RPMI8226 (cell line): ENCODE measurements around the gene ANKRD18B.
A peak's percentile ranks its signal among the peaks of the same experiment; 100 is the strongest.
"Not testable (repeated sequence)": the region's sequence is repeated elsewhere in the genome, so short reads cannot be mapped to it uniquely, and the experiment has no call there.

Experiments used
- DNase-seq: peaks from one replicate; pipeline ENCODE4 v3.0.0-alpha.2; 2015

Gene ANKRD18B

GRCh38 chr9:33535541-33535940 lies 11.5 kb downstream of the ANKRD18B start:
- no peak for DNase-seq

- DNase-seq: not testable (repeated sequence)
Measured at GRCh38 chr9:33543463-33543862, 19.4 kb downstream of the ANKRD18B start.

GRCh38 chr9:33545715-33546114 lies 21.7 kb downstream of the ANKRD18B start:
- DNase-seq: not testable (repeated sequence)

GRCh38 chr9:33548816-33549215 lies 24.8 kb downstream of the ANKRD18B start:
- DNase-seq: not testable (repeated sequence)

- DNase-seq: not testable (repeated sequence)
Measured at GRCh38 chr9:33549418-33549817, 25.4 kb downstream of the ANKRD18B start.

- not testable (repeated sequence) for DNase-seq
Measured at GRCh38 chr9:33551183-33551582, 27.1 kb downstream of the ANKRD18B start.

- peak; percentile 4 for DNase-seq
Measured at GRCh38 chr9:33552315-33552725, 28.3 kb downstream of the ANKRD18B start.

GRCh38 chr9:33560217-33560616 lies 36.2 kb downstream of the ANKRD18B start:
- DNase-seq: not testable (repeated sequence)

- DNase-seq: peak; percentile 42
Measured at GRCh38 chr9:33562196-33562595, 38.1 kb downstream of the ANKRD18B start.

GRCh38 chr9:33567776-33568175 lies 43.7 kb downstream of the ANKRD18B start:
- not testable (repeated sequence) for DNase-seq

GRCh38 chr9:33577786-33578185 lies 53.7 kb downstream of the ANKRD18B start:
- not testable (repeated sequence) for DNase-seq

- DNase-seq: not testable (repeated sequence)
Measured at GRCh38 chr9:33579996-33580395, 55.9 kb downstream of the ANKRD18B start.

GRCh38 chr9:33582686-33583085 lies 58.6 kb downstream of the ANKRD18B start:
- peak; percentile 6 for DNase-seq

GRCh38 chr9:33586128-33586527 lies 62.1 kb downstream of the ANKRD18B start:
- not testable (repeated sequence) for DNase-seq

GRCh38 chr9:33587799-33588198 lies 63.7 kb downstream of the ANKRD18B start:
- not testable (repeated sequence) for DNase-seq

- not testable (repeated sequence) for DNase-seq
Measured at GRCh38 chr9:33588876-33589275, 64.8 kb downstream of the ANKRD18B start.

- DNase-seq: not testable (repeated sequence)
Measured at GRCh38 chr9:33590857-33591256, 66.8 kb downstream of the ANKRD18B start.

- DNase-seq: not testable (repeated sequence)
Measured at GRCh38 chr9:33596974-33597373, 72.9 kb downstream of the ANKRD18B start.

GRCh38 chr9:33597386-33597785 lies 73.3 kb downstream of the ANKRD18B start:
- not testable (repeated sequence) for DNase-seq

- DNase-seq: not testable (repeated sequence)
Measured at GRCh38 chr9:33598796-33599379, 74.8 kb downstream of the ANKRD18B start.

- not testable (repeated sequence) for DNase-seq
Measured at GRCh38 chr9:33600911-33601310, 76.9 kb downstream of the ANKRD18B start.

GRCh38 chr9:33604249-33604648 lies 80.2 kb downstream of the ANKRD18B start:
- DNase-seq: not testable (repeated sequence)

- DNase-seq: not testable (repeated sequence)
Measured at GRCh38 chr9:33604936-33605335, 80.9 kb downstream of the ANKRD18B start.

- DNase-seq: no peak
Measured at GRCh38 chr9:33611358-33611757, 87.3 kb downstream of the ANKRD18B start.

- not testable (repeated sequence) for DNase-seq
Measured at GRCh38 chr9:33612410-33612809, 88.4 kb downstream of the ANKRD18B start.
